SK-N-SH (cell line): ENCODE data around the gene NT5C3A. TPM values are rescaled to one million over a fixed set of nuclear protein-coding genes. Genes with fewer than 3 reads are reported as not detected.

ENCODE experiments used
- CTCF ChIA-PET: fragments of 300-600, 350-600 bp; formaldehyde crosslinking; extraction: SDS; loops from one replicate; lab custom pipeline; 2021; lab: Yijun Ruan, JAX
- POLR2A ChIA-PET: fragments of 350-600 bp; sonication (Branson Sonifier 250); formaldehyde crosslinking; extraction: SDS; loops from one replicate; lab custom pipeline; 2020; ENCODE audit warnings: antibody characterized with exemption, inconsistent platforms; lab: Yijun Ruan, JAX
- DNase-seq: peaks from one replicate; pipeline ENCODE4 v3.0.0; 2012
- H2AFZ ChIP-seq: fragments of 200-600 bp; sonication (generic); 2 replicates; pipeline ENCODE4 v1.8.1; 2016; ENCODE audit warnings: antibody characterized with exemption, mild to moderate bottlenecking, low read depth
- H3F3A ChIP-seq: fragments of 200-600 bp; sonication (generic); replicated peaks from 2 replicates; pipeline ENCODE3; 2016; ENCODE audit warnings: antibody characterized with exemption, mild to moderate bottlenecking; ENCODE audit not compliant: insufficient read depth
- H3K27ac ChIP-seq, 2 experiments: fragments of 200-500 bp in 1 of 2; fragments of 200-600 bp in 1 of 2; sonication (Bioruptor generic) in 1 of 2; sonication (generic), shearing (Covaris generic) in 1 of 2; 2 replicates each; pipeline versions ENCODE4 v1.5.1 to v1.6.1; 2014 to 2016; ENCODE audit warnings: low read depth in 2 of 2, inconsistent platforms in 1 of 2, low read length in 1 of 2, mild to moderate bottlenecking in 1 of 2, mixed read lengths in 1 of 2
- H3K27me3 ChIP-seq: fragments of 200-600 bp; sonication (generic), shearing (Covaris generic); 2 replicates; pipeline ENCODE4 v1.6.1; 2016; ENCODE audit warnings: mixed run types; ENCODE audit not compliant: insufficient read depth
- H3K36me3 ChIP-seq, 2 experiments: fragments of 200-500 bp in 1 of 2; fragments of 200-600 bp in 1 of 2; sonication (Bioruptor generic) in 1 of 2; sonication (generic) in 1 of 2; replicated peaks in 1 of 2; 2 replicates each; pipeline versions ENCODE3 to v1.5.1; 2014 to 2016; ENCODE audit warnings: low read length in 1 of 2, mild to moderate bottlenecking in 1 of 2; ENCODE audit not compliant: insufficient read depth in 2 of 2, control insufficient read depth in 1 of 2
- H3K4me1 ChIP-seq, 2 experiments: fragments of 200-500 bp in 1 of 2; fragments of 200-600 bp in 1 of 2; sonication (Bioruptor generic) in 1 of 2; sonication (generic), shearing (Covaris generic) in 1 of 2; 2 replicates each; pipeline versions ENCODE4 v1.5.1 to v1.6.1; 2014 to 2016; ENCODE audit warnings: low read depth in 1 of 2, low read length in 1 of 2, mixed run types in 1 of 2; ENCODE audit not compliant: insufficient read depth in 2 of 2, control insufficient read depth in 1 of 2
- H3K4me2 ChIP-seq: fragments of 200-600 bp; sonication (generic), shearing (Covaris generic); 2 replicates; pipeline ENCODE4 v1.6.1; 2017; ENCODE audit warnings: mixed run types
- H3K4me3 ChIP-seq, 2 experiments: fragments of 200-500 bp in 1 of 2; fragments of 200-600 bp in 1 of 2; sonication (Bioruptor generic) in 1 of 2; sonication (generic), shearing (Covaris generic) in 1 of 2; 2 replicates each; pipeline versions ENCODE4 v1.5.1 to v1.8.1; 2014 to 2016; ENCODE audit warnings: low read depth in 2 of 2, inconsistent platforms in 1 of 2, low read length in 1 of 2, mild to moderate bottlenecking in 1 of 2, mixed read lengths in 1 of 2, moderate library complexity in 1 of 2
- H3K79me2 ChIP-seq: fragments of 200-600 bp; sonication (generic); 2 replicates; pipeline ENCODE4 v1.8.1; 2017; ENCODE audit warnings: mild to moderate bottlenecking; ENCODE audit not compliant: insufficient read depth
- H3K9ac ChIP-seq: fragments of 200-600 bp; sonication (generic); 2 replicates; pipeline ENCODE4 v1.6.1; 2017; ENCODE audit warnings: mixed run types
- H3K9me2 ChIP-seq: fragments of 200-600 bp; sonication (generic); 2 replicates; pipeline ENCODE4 v1.6.1; 2017; ENCODE audit warnings: mixed run types
- H3K9me3 ChIP-seq: fragments of 200-600 bp; sonication (generic); 2 replicates; pipeline ENCODE4 v1.6.1; 2017; ENCODE audit warnings: mixed run types, mild to moderate bottlenecking, moderate library complexity
- H4K20me1 ChIP-seq: fragments of 200-600 bp; sonication (generic); 2 replicates; pipeline ENCODE4 v1.6.1; 2017; ENCODE audit warnings: mild to moderate bottlenecking, mixed run types; ENCODE audit not compliant: insufficient read depth
- CHD2 ChIP-seq: fragments of 150-350 bp; IDR thresholded peaks from 2 replicates; pipeline ENCODE4 v1.6.1; 2018; ENCODE audit warnings: low read length; ENCODE audit not compliant: partially characterized antibody
- EP300 ChIP-seq, 2 experiments: IDR thresholded peaks; 2 replicates each; pipeline versions ENCODE4 v1.4.0 to v1.6.1; 2012; ENCODE audit warnings: borderline replicate concordance in 1 of 2, low read depth in 1 of 2, low read length in 1 of 2
- EZH2phosphoT487 ChIP-seq: fragments of 200-600 bp; sonication (generic); IDR thresholded peaks from 2 replicates; pipeline ENCODE4 v1.6.1; 2017; ENCODE audit warnings: low read depth, mixed run types, mild to moderate bottlenecking, antibody characterized with exemption, moderate library complexity, borderline replicate concordance
- FOXM1 ChIP-seq: IDR thresholded peaks from 2 replicates; pipeline ENCODE4 v1.4.0; 2012; ENCODE audit warnings: low read depth, mild to moderate bottlenecking
- GABPA ChIP-seq: IDR thresholded peaks from 2 replicates; pipeline ENCODE4 v1.4.0; 2012; ENCODE audit warnings: low read depth, mild to moderate bottlenecking
- GATA2 ChIP-seq: sonication (generic); formaldehyde crosslinking; IDR thresholded peaks from 2 replicates; pipeline ENCODE4 v1.5.0; 2020; ENCODE audit warnings: mild to moderate bottlenecking, missing genetic modification reagents
- MEF2A ChIP-seq: IDR thresholded peaks from 2 replicates; pipeline ENCODE4 v1.4.0; 2012; ENCODE audit warnings: low read depth, borderline replicate concordance
- NRF1 ChIP-seq: IDR thresholded peaks from 2 replicates; pipeline ENCODE4 v1.6.1; 2012; ENCODE audit warnings: low read depth, mild to moderate bottlenecking, low read length
- POLR2AphosphoS5 ChIP-seq: IDR thresholded peaks from 2 replicates; pipeline ENCODE4 v1.6.1; 2012; ENCODE audit warnings: low read depth, low read length
- RFX5 ChIP-seq: IDR thresholded peaks from 2 replicates; pipeline ENCODE4 v1.6.1; 2012; ENCODE audit warnings: mild to moderate bottlenecking, improper control_type of control experiment, low read length
- RXRA ChIP-seq: IDR thresholded peaks from 2 replicates; pipeline ENCODE4 v1.4.0; 2012; ENCODE audit warnings: low read depth, mild to moderate bottlenecking, borderline replicate concordance
- SMC3 ChIP-seq: IDR thresholded peaks from 2 replicates; pipeline ENCODE4 v1.6.1; 2012; ENCODE audit warnings: low read depth, low read length, improper control_type of control experiment
- WGBS: methylation state at CpG from one replicate; pipeline ENCODE4 v1.1.6; 2017; ENCODE audit warnings: low lambda C conversion rate; 5-methylcytosine and 5-hydroxymethylcytosine counted together
- polyA plus RNA-seq, 3 experiments: library from polyadenylated mRNA; depleted of rRNA; stranded (reverse); fragments of >200 nt; gene quantifications; 2 replicates each; pipeline ENCODE4 v1.2.3, GENCODE V29; 2012
- TF ChIP-seq, protein P1 (sequence below): IDR thresholded peaks from 2 replicates; pipeline ENCODE4 v1.4.0; 2012; ENCODE audit warnings: low read depth
- TF ChIP-seq, protein P2 (sequence below): IDR thresholded peaks from 2 replicates; pipeline ENCODE4 v1.4.0; 2012; ENCODE audit warnings: low read depth, borderline replicate concordance

The NT5C3A gene
- polyA plus RNA-seq, 1 of the 3 experiments (the other 2 are of a cell fraction): 13.2 TPM

DNA sequence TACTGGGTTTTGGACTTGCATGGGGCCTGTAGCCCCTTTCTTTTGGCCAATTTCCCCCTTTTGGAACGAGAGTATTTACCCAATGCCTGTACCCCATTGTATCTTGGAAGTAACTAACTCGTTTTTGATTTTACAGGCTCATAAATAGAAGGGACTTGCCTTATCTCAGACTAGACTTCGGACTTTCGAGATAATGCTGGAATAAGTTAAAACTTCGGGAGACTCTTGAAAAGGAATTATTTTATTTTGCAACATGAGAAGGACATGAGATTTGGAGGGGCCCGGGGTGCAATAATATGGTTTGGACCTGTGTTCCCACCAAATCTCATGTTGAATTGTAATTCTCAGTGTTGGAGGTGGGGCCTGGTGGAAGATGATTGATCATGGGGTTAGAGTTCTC is 8.3 kb upstream of the NT5C3A start (continued):
- no peak for TF ChIP-seq CHD2

DNA sequence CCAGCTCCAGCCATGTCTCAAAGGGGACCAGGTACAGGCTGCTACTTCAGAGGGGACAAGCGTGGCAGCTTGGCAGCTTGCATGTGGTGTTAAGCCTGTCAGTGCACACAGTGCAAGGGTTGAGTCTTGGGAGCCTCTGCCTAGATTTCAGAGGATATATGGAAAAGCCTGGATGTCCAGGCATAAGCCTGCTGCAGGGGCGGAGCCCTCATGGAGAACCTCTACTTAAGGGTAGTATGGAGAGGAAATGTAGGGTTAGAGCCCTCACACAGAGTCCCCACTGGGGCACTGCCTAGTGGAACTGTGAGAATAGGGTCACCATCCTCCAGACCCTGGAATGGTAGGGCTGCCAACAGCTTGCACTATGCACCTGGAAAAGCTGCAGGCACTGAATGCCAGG is 7.7 kb upstream of the NT5C3A start:
- WGBS: 71% methylated on average over 2 of the region's 2 CpGs
- Histone ChIP-seq H3K79me2 (no peaks in the 10 kb centered on the region), H3K36me3 (no peaks in the 10 kb centered on the region), H3K4me3 (no peak overlapping the region; a peak in 1 of 4 replicates), H2AFZ (no peak overlapping the region), H3K9me3 (peaks cover 19% of the 10 kb centered on the region; the same call in 1 of the 2 replicates), H3F3A (peaks cover 11% of the 10 kb centered on the region), H3K27me3 (no peaks in the 10 kb centered on the region), H4K20me1 (no peaks in the 10 kb centered on the region), H3K9me2 (no peaks in the 10 kb centered on the region), H3K4me1 (no peaks in the 10 kb centered on the region), H3K27ac (no peak overlapping the region), H3K9ac (no peak overlapping the region), H3K4me2 (no peak overlapping the region)
- TF ChIP-seq RFX5: no peak
- TF ChIP-seq, protein P1, sequence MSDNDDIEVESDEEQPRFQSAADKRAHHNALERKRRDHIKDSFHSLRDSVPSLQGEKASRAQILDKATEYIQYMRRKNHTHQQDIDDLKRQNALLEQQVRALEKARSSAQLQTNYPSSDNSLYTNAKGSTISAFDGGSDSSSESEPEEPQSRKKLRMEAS: no peak
- no peak for DNase-seq
- CTCF ChIA-PET: no interaction called here
- POLR2A ChIA-PET: no interaction called here

- H2AFZ ChIP-seq: no peak overlapping the region
- no peak overlapping the region for H3K9ac ChIP-seq
- H3K27ac ChIP-seq: no peak overlapping the region
- H3K36me3 ChIP-seq: no peaks in the 10 kb centered on the region
- WGBS: 98% methylated on average over 1 of the region's 1 CpG
- no peak for DNase-seq
- H3K4me3 ChIP-seq: no peak overlapping the region
- H3K4me2 ChIP-seq: no peak overlapping the region
- H3K27me3 ChIP-seq: no peaks in the 10 kb centered on the region
- H3K79me2 ChIP-seq: peaks cover 5% of the 10 kb centered on the region; the same call in 1 of the 2 replicates
- H3F3A ChIP-seq: peaks cover 11% of the 10 kb centered on the region
- H4K20me1 ChIP-seq: no peaks in the 10 kb centered on the region
- no peak for TF ChIP-seq RXRA
- no peak for TF ChIP-seq EZH2phosphoT487
- TF ChIP-seq, all 33 proteins: peak for 0
- no peaks in the 10 kb centered on the region for H3K9me2 ChIP-seq
- peaks cover 19% of the 10 kb centered on the region; the same call in 1 of the 2 replicates for H3K9me3 ChIP-seq
- H3K4me1 ChIP-seq: peaks cover 2 to 3% of the 10 kb centered on the region in 2 experiments; a peak in 1 of 4 replicates
- CTCF ChIA-PET: interaction anchor here (0.6 to 2.2 kb wide), 2 partner anchors 40 to 283 kb away, joined by 3 to 9 read pairs; no protein-coding TSS in a partner anchor
- POLR2A ChIA-PET: no interaction called here
Measured at GRCh38 chr7:33067921-33068320, 5.3 kb upstream of the NT5C3A start.

GRCh38 chr7:33066771-33067170 is 4.2 kb upstream of the NT5C3A start:
- WGBS: 31% methylated on average over 1 of the region's 1 CpG
- peaks cover 17% of the 10 kb centered on the region for H3F3A ChIP-seq
- H2AFZ ChIP-seq: no peak overlapping the region
- TF ChIP-seq, protein P1: no peak
- TF ChIP-seq EP300 (IDR thresholded peaks at IDR 0.05; ENCODE audit: borderline replicate concordance in 1 of 2, low read depth in 1 of 2, low read length in 1 of 2): no peak
- TF ChIP-seq FOXM1: no peak
- TF ChIP-seq MEF2A: no peak
- TF ChIP-seq SMC3: no peak
- no peak for TF ChIP-seq POLR2AphosphoS5
- no peak for TF ChIP-seq NRF1
- TF ChIP-seq GABPA: no peak
- TF ChIP-seq GATA2 (CRISPR knock-in tag): no peak
- TF ChIP-seq, protein P2, sequence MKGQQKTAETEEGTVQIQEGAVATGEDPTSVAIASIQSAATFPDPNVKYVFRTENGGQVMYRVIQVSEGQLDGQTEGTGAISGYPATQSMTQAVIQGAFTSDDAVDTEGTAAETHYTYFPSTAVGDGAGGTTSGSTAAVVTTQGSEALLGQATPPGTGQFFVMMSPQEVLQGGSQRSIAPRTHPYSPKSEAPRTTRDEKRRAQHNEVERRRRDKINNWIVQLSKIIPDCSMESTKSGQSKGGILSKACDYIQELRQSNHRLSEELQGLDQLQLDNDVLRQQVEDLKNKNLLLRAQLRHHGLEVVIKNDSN: no peak
- TF ChIP-seq, all 33 proteins: peak for 0
- Histone ChIP-seq H3K36me3 (no peaks in the 10 kb centered on the region), H3K9me2 (no peaks in the 10 kb centered on the region), H3K79me2 (peaks cover 11% of the 10 kb centered on the region), H3K4me1 (peaks cover 2 to 3% of the 10 kb centered on the region in 2 experiments; a peak in 1 of 4 replicates), H3K9me3 (peaks cover 19% of the 10 kb centered on the region; the same call in 1 of the 2 replicates), H3K4me2 (no peak overlapping the region), H3K27ac (no peak overlapping the region), H3K4me3 (no peak overlapping the region), H3K9ac (no peak overlapping the region), H4K20me1 (no peaks in the 10 kb centered on the region), H3K27me3 (no peaks in the 10 kb centered on the region)
- POLR2A ChIA-PET: no interaction called here
- no peak for DNase-seq
- CTCF ChIA-PET: interaction anchor here (0.6 to 2.2 kb wide), 2 partner anchors 41 to 46 kb away, joined by 3 to 9 read pairs; no protein-coding TSS in a partner anchor
